ENCODE measurements around the gene ELOA2.
A peak's percentile ranks its signal among the peaks of the same experiment; 100 is the strongest.
"Not testable (repeated sequence)": the region's sequence is repeated elsewhere in the genome, so short reads cannot be mapped to it uniquely, and the experiment has no call there.

Gene ELOA2, protein sequence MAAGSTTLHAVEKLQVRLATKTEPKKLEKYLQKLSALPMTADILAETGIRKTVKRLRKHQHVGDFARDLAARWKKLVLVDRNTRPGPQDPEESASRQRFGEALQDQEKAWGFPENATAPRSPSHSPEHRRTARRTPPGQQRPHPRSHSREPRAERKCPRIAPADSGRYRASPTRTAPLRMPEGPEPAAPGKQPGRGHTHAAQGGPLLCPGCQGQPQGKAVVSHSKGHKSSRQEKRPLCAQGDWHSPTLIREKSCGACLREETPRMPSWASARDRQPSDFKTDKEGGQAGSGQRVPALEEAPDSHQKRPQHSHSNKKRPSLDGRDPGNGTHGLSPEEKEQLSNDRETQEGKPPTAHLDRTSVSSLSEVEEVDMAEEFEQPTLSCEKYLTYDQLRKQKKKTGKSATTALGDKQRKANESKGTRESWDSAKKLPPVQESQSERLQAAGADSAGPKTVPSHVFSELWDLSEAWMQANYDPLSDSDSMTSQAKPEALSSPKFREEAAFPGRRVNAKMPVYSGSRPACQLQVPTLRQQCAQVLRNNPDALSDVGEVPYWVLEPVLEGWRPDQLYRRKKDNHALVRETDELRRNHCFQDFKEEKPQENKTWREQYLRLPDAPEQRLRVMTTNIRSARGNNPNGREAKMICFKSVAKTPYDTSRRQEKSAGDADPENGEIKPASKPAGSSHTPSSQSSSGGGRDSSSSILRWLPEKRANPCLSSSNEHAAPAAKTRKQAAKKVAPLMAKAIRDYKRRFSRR

DNA sequence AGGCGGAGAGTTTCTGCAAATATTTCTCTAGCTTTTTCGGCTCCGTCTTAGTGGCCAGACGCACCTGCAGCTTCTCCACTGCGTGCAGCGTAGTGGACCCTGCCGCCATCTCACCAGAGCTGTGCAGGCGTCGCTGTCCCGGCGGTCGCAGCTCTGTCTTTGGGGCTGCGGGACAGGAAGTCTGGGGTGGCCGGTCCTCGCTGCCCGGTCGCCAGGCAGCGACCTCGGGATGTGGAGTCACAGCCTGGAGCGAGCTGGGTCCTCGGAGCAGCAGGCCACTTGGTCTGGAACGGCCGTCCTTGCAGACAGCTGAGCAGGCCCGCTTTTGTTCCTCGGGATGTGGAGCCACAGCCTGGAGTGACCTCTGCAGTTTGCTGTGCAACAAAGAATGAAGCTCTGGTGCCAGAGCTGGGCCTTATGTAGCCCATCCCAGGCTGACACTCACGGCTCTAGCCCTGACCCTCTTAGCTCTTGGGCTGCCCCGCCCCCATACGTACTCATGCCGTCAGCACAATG is at the start of gene ELOA2:
Gene ELOA2 (minus strand): TSS at position 466 of the 516 bp plus-strand sequence. CDS start 357 bp downstream, at position 109.
- DNase-seq (ENCODE audit: low spot score) (no peak), FAIRE-seq (no peak)

DNA sequence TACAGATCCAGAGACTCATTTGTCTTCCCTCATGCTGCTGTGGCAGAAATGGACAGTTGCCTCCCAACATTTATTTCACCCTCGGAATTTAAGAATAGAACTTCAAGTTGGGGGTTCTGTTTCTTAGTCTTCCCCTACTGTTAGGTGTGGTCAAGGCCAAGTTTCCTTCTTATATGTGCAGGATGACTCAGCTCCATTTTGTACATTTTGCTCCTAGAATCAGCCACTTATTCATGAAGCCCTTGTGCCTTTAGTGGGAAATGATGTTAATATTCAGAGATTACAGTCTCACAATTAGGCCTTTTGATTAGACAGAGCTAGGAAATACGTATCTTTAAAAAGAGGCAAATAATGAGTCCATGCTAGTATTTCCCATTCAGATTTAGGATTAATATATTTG is 46.2 kb upstream of the ELOA2 start:
- FAIRE-seq, result no peak

DNA sequence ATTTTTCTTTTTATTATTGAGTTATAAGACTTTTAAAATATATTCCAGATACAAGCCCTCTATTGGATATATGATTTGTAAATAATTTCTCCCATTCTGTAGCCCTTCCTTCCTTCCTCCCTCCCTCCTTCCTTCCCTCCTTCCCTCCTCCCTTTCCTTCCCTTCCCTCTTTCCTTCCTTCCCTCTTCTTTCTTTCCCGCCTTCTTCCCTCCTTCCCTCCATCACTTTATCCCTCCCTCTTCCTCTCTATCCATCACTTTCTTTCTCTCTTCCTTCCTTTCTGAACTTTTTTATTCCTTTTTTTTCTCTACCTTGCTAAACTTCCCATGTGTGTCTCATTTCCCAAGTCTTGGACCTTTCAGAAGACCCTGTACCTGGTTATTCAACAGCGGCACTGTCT is 45.5 kb upstream of the ELOA2 start:
- FAIRE-seq (no peak), DNase-seq (ENCODE audit: low spot score) (no peak)

More for the DNA sequence above, 46.2 kb upstream of the ELOA2 start:
- DNase-seq (ENCODE audit: low spot score), result no peak

- FAIRE-seq (no peak), DNase-seq (ENCODE audit: low spot score) (no peak)
Observed at GRCh38 chr18:47077111-47077510, 41.7 kb upstream of the ELOA2 start.

GRCh38 chr18:47075098-47075883 is 39.9 kb upstream of the ELOA2 start:
- FAIRE-seq (no peak), DNase-seq (ENCODE audit: low spot score) (peak; percentile 76)

GRCh38 chr18:47067648-47068047 is 32.2 kb upstream of the ELOA2 start:
- no peak for DNase-seq (ENCODE audit: low spot score)
- FAIRE-seq, result no peak

DNA sequence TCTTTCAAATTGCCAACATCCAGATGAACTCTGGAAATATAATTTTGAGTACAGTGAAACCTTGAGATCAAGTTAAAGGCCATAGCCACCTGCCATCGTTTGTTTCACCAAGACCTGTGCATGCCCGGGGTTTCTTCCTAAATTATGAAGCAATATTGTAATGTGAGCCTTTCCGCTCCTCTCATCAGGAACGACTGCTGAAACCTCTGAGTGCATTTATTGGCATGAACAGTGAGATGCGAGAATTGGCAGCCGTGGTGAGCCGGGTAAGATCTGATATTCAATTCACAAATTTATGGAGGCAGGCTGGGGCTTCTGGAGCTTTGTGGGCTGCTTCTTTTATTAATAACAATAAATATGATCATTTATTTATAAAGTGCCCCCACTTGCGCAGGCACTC is 27.7 kb upstream of the ELOA2 start:
- DNase-seq (ENCODE audit: low spot score) (no peak), FAIRE-seq (no peak)

- DNase-seq (ENCODE audit: low spot score) (no peak), FAIRE-seq (no peak)
Observed at GRCh38 chr18:47062471-47062870, 27.1 kb upstream of the ELOA2 start.

- DNase-seq (ENCODE audit: low spot score), result no peak
- FAIRE-seq, result no peak
Observed at GRCh38 chr18:47054369-47054768, 18.9 kb upstream of the ELOA2 start.

DNA sequence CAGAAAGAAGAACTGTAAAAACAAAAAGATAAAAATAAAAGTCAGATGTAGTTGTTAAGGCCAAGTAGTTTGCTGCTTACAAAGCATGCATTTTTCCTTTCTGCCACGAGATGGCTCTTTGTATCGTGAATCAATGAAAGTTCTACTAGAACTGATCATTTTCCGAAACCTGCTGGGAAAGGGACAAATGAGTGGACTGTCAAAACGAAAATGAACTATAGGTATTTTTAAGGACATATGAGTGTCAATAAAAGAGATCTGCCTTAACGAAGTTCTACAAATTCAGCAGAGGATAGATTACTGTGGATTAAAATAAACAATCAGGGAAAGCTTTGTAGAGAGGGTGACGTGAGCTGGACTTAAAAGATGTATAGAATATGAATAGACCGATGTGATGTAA is 15.0 kb upstream of the ELOA2 start:
- DNase-seq (ENCODE audit: low spot score) (peak; percentile 9), FAIRE-seq (no peak)

DNA sequence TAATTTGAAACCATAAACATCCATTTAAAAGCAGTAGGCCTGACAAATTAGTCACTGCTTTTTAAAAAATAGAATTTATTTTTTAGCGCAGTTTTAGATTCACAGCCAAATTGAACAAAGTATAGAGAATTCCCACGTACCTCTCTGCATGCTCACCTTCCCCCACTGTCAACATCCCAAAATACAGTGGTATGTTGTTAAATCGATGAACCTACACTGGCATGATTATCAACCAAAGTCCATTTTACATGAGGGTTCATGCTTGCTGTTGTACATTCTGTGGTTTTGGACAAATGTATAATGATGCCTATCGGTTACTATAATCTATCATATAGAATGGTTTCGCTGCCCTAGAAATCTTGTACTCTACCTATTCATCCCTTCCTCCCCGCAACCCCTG is 5.6 kb upstream of the ELOA2 start:
- FAIRE-seq (no peak), DNase-seq (ENCODE audit: low spot score) (no peak)

DNA sequence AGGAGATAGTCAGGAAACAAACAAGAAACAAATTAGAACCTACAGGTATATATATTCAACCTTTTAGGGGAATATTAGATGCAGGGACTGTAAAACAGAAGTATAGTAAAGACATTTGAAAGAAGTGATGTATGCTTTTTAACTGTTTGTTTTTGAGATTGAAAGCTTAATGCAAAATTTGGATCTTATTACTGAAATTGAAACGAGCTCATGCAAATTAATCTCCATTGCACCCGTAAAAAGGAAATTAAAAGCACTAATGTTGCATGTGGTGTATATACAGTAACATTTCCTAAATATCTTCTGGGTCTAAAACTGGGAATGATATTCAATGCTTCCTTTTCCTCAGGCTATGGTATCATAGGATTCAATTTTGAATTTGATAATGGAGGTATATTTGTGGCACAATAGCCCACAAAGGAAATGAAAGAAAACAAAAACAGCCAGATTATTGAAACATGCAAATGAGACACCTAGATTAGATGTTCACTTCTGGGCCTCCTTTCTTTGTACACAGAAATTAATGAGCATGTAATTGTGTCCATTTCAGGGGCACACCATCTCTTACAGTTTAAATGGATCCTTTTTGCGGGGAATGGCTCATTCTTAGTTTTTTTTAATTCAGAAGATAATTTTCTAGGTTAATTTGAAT is 1.6 kb upstream of the ELOA2 start:
- FAIRE-seq, result no peak
- DNase-seq (ENCODE audit: low spot score), result no peak

DNA sequence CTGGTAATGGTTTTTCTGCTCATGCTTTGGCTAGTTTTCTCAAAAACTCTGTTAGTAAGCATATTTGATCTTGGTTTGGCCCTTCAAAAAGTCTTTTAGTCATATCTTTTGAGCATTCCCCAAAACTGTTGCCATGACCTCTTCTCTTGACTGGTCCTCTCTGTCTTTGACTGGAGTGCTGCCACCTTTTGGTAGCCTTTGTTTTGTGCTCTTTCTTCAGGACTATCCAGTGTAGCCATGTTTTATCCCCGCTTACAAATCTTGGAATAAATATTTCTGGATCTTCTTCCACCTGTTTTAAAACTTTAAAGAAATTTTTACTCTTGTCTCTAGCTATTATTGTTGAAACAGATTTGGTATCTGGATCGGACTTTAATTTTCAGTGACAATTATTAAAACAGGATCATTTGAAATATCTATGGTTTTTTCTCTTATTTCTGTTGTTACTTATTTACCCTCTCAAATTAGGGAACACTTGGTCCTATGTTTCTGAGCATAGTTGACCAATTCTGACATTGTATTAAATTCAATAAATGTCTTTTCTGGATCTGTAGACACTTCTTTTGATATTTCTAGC is 965 bp upstream of the ELOA2 start:
- no peak for FAIRE-seq

DNA sequence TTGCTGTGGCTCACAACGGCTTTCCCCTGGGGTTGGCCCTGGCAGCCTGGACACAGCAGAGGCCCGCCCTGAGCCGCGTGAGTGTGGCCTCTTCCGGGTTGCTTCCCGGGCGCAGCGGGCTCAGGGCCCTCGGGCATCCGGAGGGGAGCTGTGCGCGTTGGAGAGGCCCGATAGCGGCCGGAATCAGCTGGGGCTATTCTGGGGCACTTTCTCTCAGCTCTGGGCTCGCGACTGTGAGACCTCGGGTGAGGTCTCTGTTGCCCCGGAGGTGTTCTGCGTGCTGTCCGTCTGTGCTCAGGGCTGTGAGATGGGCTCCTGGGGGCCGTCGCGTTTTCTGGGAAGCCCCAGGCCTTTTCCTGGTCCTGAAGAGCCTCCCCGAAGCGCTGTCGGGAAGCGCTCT is 830 bp downstream of the ELOA2 start:
- not testable (repeated sequence) for FAIRE-seq; DNase-seq (ENCODE audit: low spot score)

More for the DNA sequence above, 965 bp upstream of the ELOA2 start:
- peak; percentile 20 for DNase-seq (ENCODE audit: low spot score)

DNA sequence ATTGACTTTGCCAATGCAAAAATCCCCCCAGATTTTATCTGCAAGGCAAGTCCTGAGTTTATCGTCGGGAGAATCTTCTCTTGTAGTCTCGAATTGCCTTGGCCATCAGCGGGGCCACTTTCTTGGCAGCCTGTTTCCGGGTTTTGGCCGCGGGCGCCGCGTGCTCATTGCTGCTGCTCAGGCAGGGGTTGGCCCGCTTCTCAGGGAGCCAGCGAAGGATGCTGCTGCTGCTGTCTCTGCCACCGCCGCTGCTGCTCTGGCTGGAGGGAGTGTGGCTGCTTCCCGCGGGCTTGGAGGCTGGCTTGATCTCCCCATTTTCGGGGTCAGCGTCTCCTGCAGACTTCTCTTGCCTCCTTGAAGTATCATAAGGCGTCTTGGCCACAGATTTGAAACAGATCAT is 2.5 kb downstream of the ELOA2 start:
- DNase-seq (ENCODE audit: low spot score), result no peak
- FAIRE-seq, result no peak

GRCh38 chr18:47030887-47031286 is 4.5 kb downstream of the ELOA2 start:
- FAIRE-seq; DNase-seq (ENCODE audit: low spot score): not testable (repeated sequence)

GRCh38 chr18:47029684-47030353 is 5.6 kb downstream of the ELOA2 start:
- not testable (repeated sequence) for DNase-seq (ENCODE audit: low spot score); FAIRE-seq

DNA sequence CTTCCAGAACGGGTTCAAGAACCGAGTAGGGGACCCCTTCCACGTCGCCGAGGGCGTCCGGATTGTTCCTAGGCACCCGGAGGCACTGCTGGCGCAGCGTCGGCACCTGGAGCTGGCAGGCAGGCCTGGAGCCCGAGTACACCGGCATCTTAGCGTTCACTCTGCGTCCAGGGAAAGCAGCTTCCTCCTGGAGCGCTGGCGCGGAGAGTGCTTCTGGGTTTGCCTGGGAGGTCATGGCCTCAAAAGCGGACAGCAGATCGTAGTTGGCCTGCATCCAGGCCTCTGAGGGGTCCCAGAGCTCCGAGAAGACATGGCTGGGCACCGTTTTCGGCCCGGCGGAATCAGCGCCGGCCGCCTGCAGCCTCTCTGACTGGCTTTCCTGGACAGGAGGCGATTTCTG is 6.7 kb downstream of the ELOA2 start:
- not testable (repeated sequence) for FAIRE-seq; DNase-seq (ENCODE audit: low spot score)

DNA sequence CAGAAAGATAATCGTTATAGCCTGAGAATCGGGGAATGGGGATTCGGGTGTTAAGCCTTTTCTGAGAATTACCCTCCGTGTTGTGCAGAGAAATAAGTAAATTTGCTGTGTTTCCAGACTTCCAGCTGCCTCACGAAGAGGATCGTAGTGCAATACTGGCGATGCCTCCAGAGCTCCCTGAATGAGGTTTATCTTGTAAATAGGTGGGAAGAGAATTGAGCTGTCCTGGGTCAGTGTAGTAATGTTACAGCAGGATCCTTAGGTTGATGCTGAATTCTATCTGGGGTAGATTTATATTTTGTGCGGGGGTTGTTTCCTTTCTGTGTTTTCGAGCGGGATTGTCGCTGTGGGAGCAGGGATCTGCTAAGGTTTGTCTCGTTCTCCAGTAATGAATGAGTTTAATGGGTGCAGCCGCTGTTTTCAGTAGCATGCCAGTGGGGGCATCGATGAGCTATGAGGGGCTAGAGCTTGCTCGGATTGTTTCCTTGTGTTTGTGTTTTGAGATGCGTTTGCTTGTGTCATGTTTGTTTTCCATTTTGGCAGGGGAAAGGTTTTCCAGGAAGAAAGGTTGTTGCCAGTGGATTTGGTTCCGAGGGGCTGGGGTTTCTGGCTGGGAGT is 9.8 kb downstream of the ELOA2 start:
- FAIRE-seq; DNase-seq (ENCODE audit: low spot score): not testable (repeated sequence)
